Lower leg skin (tissue), 4 donors: ENCODE data around the gene SCYL2. TPM values are rescaled to one million over a fixed set of nuclear protein-coding genes. Genes with fewer than 3 reads are reported as not detected.

ENCODE experiments used
- DNase-seq, 2 donors: peaks; one replicate each; pipeline ENCODE4 v3.0.0-alpha.2; 2019; ENCODE audit warnings: low spot score in 2 of 2
- H3K4me3 ChIP-seq: fragments of 200-600 bp; sonication (generic); 2 replicates; pipeline ENCODE4 v1.5.1; 2017; ENCODE audit warnings: mild to moderate bottlenecking, low read depth; ENCODE audit not compliant: poor library complexity, severe bottlenecking
- POLR2A ChIP-seq, 2 donors: fragments of 450-650 bp; IDR thresholded peaks; one replicate each; pipeline ENCODE4 v1.6.1; 2016 to 2017; ENCODE audit warnings: antibody characterized with exemption in 2 of 2, mild to moderate bottlenecking in 1 of 2, moderate library complexity in 1 of 2
- WGBS, 2 donors: methylation state at CpG; one replicate each; pipeline ENCODE4 v1.1.5; 2018; 5-methylcytosine and 5-hydroxymethylcytosine counted together
- intact Hi-C: fragments of 100-400 bp; cut with DNase I; formaldehyde crosslinking; loops from one replicate; pipeline ENCODE4 v1.15.0; 2023; ENCODE audit warnings: low total_unique reads
- total RNA-seq, 4 donors: library from RNA; depleted of rRNA; stranded (reverse); fragments of >200 nt; gene quantifications; one replicate each; pipeline ENCODE4 v1.1.0, GENCODE V29; 2016
- TF ChIP-seq, protein P1 (sequence below), 3 donors: fragments of 450-650 bp; IDR thresholded peaks; one replicate each; pipeline ENCODE4 v1.5.1; 2016; ENCODE audit warnings: antibody characterized with exemption in 3 of 3, mild to moderate bottlenecking in 3 of 3, moderate library complexity in 2 of 3

The SCYL2 gene
- total RNA-seq, 4 donors from 2014 or later, result 36.9 to 66.7 (median 39.6) TPM

DNA sequence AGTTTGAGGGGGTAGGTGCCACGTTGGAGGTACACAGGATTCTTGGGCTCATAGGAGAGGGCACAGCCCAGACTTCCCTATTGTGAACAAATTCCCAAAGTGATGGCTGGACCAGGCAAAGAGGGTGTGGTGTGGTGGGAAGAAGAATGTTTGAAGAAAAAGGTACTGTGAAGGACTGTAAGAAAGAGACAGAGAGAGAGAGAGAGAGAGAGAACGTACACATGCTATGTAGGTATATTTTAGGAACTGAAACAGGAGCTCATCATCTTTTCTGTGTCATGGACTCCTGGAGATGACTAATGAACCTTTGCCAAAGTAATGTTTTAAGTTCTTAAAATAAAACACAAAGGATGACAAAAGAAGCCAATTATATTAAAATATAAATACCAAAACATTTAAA lies 114.4 kb downstream of the SCYL2 start:
- intact Hi-C loops, result no loop called here
- WGBS, 2 donors, result 75 to 85% methylated on average over 2 of the region's 2 CpGs
- no peak overlapping the region for H3K4me3 ChIP-seq

GRCh38 chr12:100382338-100382737 lies 115.4 kb downstream of the SCYL2 start:
- no peak for DNase-seq
- intact Hi-C loops, result no loop called here
- no peak for TF ChIP-seq POLR2A (IDR thresholded peaks at IDR 0.05)
- TF ChIP-seq, protein P1, sequence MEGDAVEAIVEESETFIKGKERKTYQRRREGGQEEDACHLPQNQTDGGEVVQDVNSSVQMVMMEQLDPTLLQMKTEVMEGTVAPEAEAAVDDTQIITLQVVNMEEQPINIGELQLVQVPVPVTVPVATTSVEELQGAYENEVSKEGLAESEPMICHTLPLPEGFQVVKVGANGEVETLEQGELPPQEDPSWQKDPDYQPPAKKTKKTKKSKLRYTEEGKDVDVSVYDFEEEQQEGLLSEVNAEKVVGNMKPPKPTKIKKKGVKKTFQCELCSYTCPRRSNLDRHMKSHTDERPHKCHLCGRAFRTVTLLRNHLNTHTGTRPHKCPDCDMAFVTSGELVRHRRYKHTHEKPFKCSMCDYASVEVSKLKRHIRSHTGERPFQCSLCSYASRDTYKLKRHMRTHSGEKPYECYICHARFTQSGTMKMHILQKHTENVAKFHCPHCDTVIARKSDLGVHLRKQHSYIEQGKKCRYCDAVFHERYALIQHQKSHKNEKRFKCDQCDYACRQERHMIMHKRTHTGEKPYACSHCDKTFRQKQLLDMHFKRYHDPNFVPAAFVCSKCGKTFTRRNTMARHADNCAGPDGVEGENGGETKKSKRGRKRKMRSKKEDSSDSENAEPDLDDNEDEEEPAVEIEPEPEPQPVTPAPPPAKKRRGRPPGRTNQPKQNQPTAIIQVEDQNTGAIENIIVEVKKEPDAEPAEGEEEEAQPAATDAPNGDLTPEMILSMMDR (IDR thresholded peaks at IDR 0.05), result no peak
- H3K4me3 ChIP-seq, result no peak overlapping the region
- WGBS, 2 donors, result 49 to 56% methylated on average over 6 of the region's 6 CpGs

More for the DNA sequence above, 114.4 kb downstream of the SCYL2 start:
- no peak for DNase-seq
- no peak for TF ChIP-seq POLR2A (IDR thresholded peaks at IDR 0.05)
- TF ChIP-seq, protein P1 (IDR thresholded peaks at IDR 0.05), result no peak

- 87 to 88% methylated on average over 9 of the region's 9 CpGs for WGBS, 2 donors
- no peak for DNase-seq
- TF ChIP-seq, protein P1 (IDR thresholded peaks at IDR 0.05), result no peak
- no peak for TF ChIP-seq POLR2A (IDR thresholded peaks at IDR 0.05)
- intact Hi-C loops, result no loop called here
- H3K4me3 ChIP-seq, result no peak overlapping the region
These were observed 116.9 kb downstream of the SCYL2 start for GRCh38 chr12:100383586-100384558.

- intact Hi-C loops, result no loop called here
- WGBS, 2 donors, result 78% methylated on average over 5 of the region's 5 CpGs
- TF ChIP-seq POLR2A (IDR thresholded peaks at IDR 0.05), result no peak
- TF ChIP-seq, protein P1 (IDR thresholded peaks at IDR 0.05), result no peak
- DNase-seq, result no peak
- no peak overlapping the region for H3K4me3 ChIP-seq
These were observed 117.6 kb downstream of the SCYL2 start for GRCh38 chr12:100384559-100384935.

- intact Hi-C loops, result no loop called here
- H3K4me3 ChIP-seq, result no peak overlapping the region
- DNase-seq, result no peak
- 81 to 87% methylated on average over 5 of the region's 5 CpGs for WGBS, 2 donors
- no peak for TF ChIP-seq POLR2A (IDR thresholded peaks at IDR 0.05)
- TF ChIP-seq, protein P1 (IDR thresholded peaks at IDR 0.05), result no peak
These were observed 121.4 kb downstream of the SCYL2 start for GRCh38 chr12:100388382-100388781.

Other genes starting within 250 kb of the SCYL2 start
- 10 to 100 TPM; 20.3 to 29.1 (median 23.6) TPM for gene BLTP3B, start 124.3 kb upstream of the SCYL2 start, total RNA-seq
- gene ACTR6, start 66.4 kb upstream of the SCYL2 start, total RNA-seq, result 10 to 100 TPM in 3 of 4 donors, 1 to 10 TPM in 1; 7.6 to 24.7 (median 16.7) TPM
- not detected for gene DEPDC4, start 98 bp upstream of the SCYL2 start, total RNA-seq
- not detected for gene SLC17A8, start 89.9 kb downstream of the SCYL2 start, total RNA-seq
- gene NR1H4, start 206.7 kb downstream of the SCYL2 start, total RNA-seq, result not detected